Esophagus (tissue), 2 donors: ENCODE measurements around the gene MAP4K1. TPM values are rescaled to one million over a fixed set of nuclear protein-coding genes. Genes with fewer than 3 reads are reported as not detected.
A peak's percentile ranks its signal among the peaks of the same experiment; 100 is the strongest.
"Not testable (repeated sequence)": the region's sequence is repeated elsewhere in the genome, so short reads cannot be mapped to it uniquely, and the experiment has no call there.

ENCODE experiments used
- H3K27ac ChIP-seq, 2 donors: one replicate each; pipeline ENCODE4 v1.5.1; 2013; ENCODE audit warnings: low read depth in 2 of 2, mild to moderate bottlenecking in 2 of 2, inconsistent platforms in 1 of 2, low read length in 1 of 2, moderate library complexity in 1 of 2
- H3K27me3 ChIP-seq, 2 donors: one replicate each; pipeline ENCODE4 v1.6.1; 2013; ENCODE audit warnings: low read length in 2 of 2, control low read depth in 1 of 2, mild to moderate bottlenecking in 1 of 2; ENCODE audit not compliant: insufficient read depth in 2 of 2, control insufficient read depth in 1 of 2
- H3K36me3 ChIP-seq, 2 donors: one replicate each; pipeline ENCODE4 v1.6.1; 2013; ENCODE audit warnings: low read length in 1 of 2; ENCODE audit not compliant: control insufficient read depth in 2 of 2, insufficient read depth in 2 of 2
- H3K4me1 ChIP-seq, 2 donors: one replicate each; pipeline ENCODE4 v1.6.1; 2013; ENCODE audit warnings: low read length in 1 of 2; ENCODE audit not compliant: control insufficient read depth in 2 of 2, insufficient read depth in 2 of 2
- H3K4me3 ChIP-seq, 2 donors: one replicate each; pipeline ENCODE4 v1.5.1; 2013; ENCODE audit warnings: low read length in 2 of 2, mild to moderate bottlenecking in 2 of 2, low read depth in 1 of 2, moderate library complexity in 1 of 2
- H3K9me3 ChIP-seq, 2 donors: one replicate each; pipeline ENCODE4 v1.6.1; 2013; ENCODE audit warnings: mild to moderate bottlenecking in 2 of 2, low read depth in 1 of 2, low read length in 1 of 2, moderate library complexity in 1 of 2; ENCODE audit not compliant: control insufficient read depth in 2 of 2, insufficient read depth in 1 of 2
- WGBS, 2 donors: extraction: QIAGEN DNeasy Blood & Tissue Kit; methylation state at CpG; one replicate each; pipeline ENCODE4 v1.1.7; 2013; 5-methylcytosine and 5-hydroxymethylcytosine counted together
- polyA plus RNA-seq, 2 donors: library from polyadenylated mRNA; stranded (reverse); fragments of 200-250 nt; gene quantifications; one replicate each; pipeline ENCODE4 v1.2.3, GENCODE V29; 2013
- donor health status: healthy with polysubstance abuse.
- donor health status: Bipolar disorder and iron deficiency.

MAP4K1 gene
- polyA plus RNA-seq, 2 donors, result 3.3 to 7.3 TPM

DNA sequence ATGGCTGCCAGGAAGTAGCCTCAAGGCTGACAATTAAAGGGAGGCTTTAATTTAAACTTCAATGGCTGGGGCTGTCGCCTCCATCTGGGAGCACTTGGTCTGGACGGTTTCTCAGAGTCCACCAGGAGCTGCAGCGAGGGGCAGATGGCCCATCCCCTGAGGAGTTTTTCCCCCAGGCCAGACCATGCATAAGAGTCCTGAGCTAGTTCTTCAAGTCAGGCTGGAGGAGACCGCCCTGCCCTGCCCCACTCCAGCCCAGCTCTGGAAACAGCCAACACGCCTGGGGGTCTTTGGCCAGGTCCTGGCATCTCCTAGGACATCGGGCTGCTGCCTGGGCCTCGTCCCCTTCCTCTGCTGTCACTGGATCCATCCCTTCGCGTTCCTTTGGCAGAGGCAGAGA lies 24.4 kb upstream of the MAP4K1 start:
- WGBS, 2 donors, result 83% methylated on average over 9 of the region's 9 CpGs
- H3K27ac ChIP-seq, result peak overlapping the region; percentile 56 to 66
- H3K36me3 ChIP-seq, result no peaks in the 10 kb centered on the region
- H3K9me3 ChIP-seq, result no peaks in the 10 kb centered on the region
- peaks cover 3 to 13% of the 10 kb centered on the region in 2 donors for H3K4me1 ChIP-seq
- no peaks in the 10 kb centered on the region for H3K27me3 ChIP-seq
- no peak overlapping the region for H3K4me3 ChIP-seq

DNA sequence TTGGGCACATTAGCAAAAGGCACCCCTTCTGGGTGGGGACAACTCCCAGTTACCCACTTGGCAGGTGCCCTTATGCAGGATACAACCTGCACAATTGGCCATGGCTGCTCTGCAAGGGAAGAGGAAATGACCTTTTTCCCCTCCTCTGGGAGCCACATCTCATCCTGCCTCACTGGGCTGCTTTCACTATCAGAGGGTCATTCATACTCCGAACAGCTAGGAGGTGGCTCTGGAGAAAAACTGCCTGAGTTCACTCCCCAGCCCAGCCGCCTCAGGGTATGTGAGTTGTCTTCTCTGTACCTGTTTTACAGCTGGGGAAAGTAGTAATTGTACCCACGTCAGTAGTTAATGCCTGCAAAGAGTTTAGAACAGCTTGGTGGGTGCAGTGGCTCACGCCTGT lies 22.6 kb upstream of the MAP4K1 start:
- peak overlapping the region; percentile 68 to 70 for H3K27ac ChIP-seq

DNA sequence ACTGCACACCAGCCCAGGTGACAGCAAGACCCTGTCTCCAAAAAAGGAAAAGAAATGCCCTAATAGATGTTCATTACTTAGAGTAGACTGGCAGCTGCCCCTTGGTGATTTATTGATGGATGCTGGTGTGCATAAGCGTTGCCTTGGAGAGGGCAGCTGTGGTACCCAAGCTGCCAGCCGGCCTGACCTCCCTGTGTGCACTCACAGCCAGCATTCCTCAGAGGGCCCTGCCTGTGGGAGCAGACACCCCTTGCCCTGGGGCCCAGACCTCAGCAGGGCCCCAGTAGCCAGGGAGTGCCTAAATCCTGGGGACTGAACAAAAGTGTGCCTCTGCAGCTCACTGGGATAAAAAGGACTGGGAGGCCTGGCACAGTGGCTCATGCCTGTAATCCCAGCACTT lies 21.9 kb upstream of the MAP4K1 start:
- Histone ChIP-seq H3K4me3 (no peak overlapping the region), H3K36me3 (peaks cover 0 to 8% of the 10 kb centered on the region in 2 donors), H3K4me1 (peaks cover 6 to 29% of the 10 kb centered on the region in 2 donors), H3K27me3 (no peaks in the 10 kb centered on the region), H3K9me3 (no peaks in the 10 kb centered on the region), H3K27ac (peak overlapping the region in 1 of 2 donors; percentile 75)
- 83 to 86% methylated on average over 2 of the region's 2 CpGs for WGBS, 2 donors

More for the DNA sequence above, 22.6 kb upstream of the MAP4K1 start:
- WGBS, 2 donors, result 54 to 60% methylated on average over 4 of the region's 4 CpGs
- Histone ChIP-seq H3K4me3 (no peak overlapping the region), H3K27me3 (no peaks in the 10 kb centered on the region), H3K36me3 (peaks cover 0 to 8% of the 10 kb centered on the region in 2 donors), H3K9me3 (no peaks in the 10 kb centered on the region), H3K4me1 (peaks cover 6 to 26% of the 10 kb centered on the region in 2 donors)

DNA sequence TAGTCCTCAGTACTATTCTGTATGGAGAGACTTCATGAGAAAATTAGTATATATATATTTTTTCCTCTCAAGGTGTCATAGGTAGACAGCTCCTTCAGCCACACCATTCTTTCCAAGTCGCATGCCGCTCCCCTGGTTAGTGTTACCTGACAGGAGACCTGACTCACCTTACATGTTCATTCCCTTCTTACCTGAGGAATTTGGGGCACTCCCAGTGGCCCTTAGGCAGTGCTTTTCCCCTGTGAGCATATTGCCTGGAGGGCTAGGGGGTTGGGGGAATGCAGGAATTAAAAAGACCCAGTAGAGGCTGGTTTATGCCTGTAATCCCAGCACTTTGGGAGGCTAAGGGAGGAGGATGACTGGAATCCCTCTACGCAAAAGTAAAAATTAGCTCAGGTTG lies 20.7 kb upstream of the MAP4K1 start:
- Histone ChIP-seq H3K9me3 (no peaks in the 10 kb centered on the region), H3K36me3 (peaks cover 0 to 8% of the 10 kb centered on the region in 2 donors), H3K4me3 (no peak overlapping the region), H3K27ac (peak overlapping the region; percentile 23 to 70), H3K4me1 (peaks cover 6 to 29% of the 10 kb centered on the region in 2 donors), H3K27me3 (no peaks in the 10 kb centered on the region)
- 77 to 88% methylated on average over 3 of the region's 3 CpGs for WGBS, 2 donors

DNA sequence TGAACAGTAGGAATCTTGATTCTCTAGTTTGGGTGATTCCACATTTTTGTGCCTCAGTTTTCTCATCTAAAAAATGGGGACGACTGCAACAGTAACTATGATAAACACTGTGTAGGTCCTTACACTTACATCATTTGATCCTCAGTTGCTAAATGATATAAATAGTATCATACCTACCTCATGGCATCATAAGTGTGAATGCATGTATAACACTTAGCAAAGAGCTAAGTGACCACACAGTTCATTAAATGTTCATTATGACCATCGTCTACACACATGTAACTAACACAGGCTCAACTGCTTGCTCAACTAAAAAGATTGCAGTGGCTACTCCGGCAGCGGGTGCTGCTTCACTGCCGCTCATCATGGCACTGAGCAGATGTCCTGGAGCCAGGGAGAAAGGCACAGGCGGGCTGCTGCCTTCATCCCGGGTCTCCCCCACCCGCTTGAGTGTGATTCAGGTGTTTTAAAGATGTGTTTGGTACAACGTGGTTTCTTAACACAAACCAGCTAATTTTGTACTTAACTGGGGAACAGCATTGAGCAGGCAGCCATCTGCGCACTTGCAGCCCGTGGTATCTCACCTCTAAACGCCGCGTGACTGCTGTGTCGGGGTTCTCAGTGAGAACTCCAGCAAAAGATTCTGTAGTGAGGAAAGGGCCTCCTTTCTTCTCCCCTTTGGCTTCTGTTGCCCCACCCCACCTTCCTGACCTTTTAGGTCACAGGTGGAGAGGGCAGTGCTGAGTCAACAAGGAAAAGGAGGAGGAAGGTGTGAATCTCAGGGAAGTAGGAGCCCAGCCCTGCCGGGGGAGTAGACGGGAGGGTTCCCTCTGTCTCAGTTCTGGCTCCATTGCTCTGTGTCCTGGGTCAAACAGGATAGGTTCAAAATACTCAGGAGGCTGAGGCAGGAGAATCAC lies 18.0 kb upstream of the MAP4K1 start:
- peaks cover 4 to 16% of the 10 kb centered on the region in 2 donors for H3K36me3 ChIP-seq
- no peak overlapping the region for H3K4me3 ChIP-seq
- H3K27ac ChIP-seq, result peak overlapping the region; percentile 72 to 90

DNA sequence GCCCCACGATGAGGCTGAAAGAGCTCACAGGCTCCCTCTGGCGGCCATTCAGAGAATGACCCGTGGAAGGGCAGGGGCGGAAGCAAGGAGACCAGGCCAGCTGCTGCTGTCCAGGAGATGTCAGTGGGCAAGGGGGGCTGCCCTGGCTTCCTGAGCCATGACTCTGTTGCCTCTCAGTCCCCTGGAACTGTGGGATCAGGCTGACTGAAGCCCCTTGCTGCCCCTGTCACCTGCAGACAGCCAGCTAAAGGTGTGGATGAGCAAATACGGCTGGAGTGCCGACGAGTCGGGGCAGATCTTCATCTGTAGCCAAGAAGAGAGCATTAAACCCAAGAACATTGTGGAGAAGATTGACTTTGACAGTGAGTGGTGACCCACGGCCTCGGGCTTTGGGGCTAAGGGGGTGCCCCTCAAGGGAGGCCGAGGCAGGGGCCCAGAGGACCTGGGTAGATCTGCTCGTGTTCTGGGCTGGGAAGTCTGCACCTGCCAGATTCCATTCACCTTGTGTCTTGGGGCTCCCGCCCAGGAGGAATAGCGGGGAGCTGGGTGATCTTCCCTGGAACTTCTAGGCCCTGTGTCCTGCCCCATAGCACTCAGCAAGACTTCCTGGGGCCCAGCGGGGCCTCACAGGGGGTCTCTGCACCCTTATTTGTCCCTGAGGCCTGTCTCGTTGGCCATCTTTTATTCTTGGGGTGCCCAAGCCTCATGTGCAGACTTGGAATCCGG lies 17.2 kb upstream of the MAP4K1 start:
- no peaks in the 10 kb centered on the region for H3K9me3 ChIP-seq
- peak overlapping the region; percentile 23 to 65 for H3K27ac ChIP-seq

More for the DNA sequence above, 18.0 kb upstream of the MAP4K1 start:
- Histone ChIP-seq H3K4me1 (peaks cover 3 to 24% of the 10 kb centered on the region in 2 donors), H3K27me3 (no peaks in the 10 kb centered on the region), H3K9me3 (no peaks in the 10 kb centered on the region)
- WGBS, 2 donors, result 77 to 85% methylated on average over 17 of the region's 17 CpGs

DNA sequence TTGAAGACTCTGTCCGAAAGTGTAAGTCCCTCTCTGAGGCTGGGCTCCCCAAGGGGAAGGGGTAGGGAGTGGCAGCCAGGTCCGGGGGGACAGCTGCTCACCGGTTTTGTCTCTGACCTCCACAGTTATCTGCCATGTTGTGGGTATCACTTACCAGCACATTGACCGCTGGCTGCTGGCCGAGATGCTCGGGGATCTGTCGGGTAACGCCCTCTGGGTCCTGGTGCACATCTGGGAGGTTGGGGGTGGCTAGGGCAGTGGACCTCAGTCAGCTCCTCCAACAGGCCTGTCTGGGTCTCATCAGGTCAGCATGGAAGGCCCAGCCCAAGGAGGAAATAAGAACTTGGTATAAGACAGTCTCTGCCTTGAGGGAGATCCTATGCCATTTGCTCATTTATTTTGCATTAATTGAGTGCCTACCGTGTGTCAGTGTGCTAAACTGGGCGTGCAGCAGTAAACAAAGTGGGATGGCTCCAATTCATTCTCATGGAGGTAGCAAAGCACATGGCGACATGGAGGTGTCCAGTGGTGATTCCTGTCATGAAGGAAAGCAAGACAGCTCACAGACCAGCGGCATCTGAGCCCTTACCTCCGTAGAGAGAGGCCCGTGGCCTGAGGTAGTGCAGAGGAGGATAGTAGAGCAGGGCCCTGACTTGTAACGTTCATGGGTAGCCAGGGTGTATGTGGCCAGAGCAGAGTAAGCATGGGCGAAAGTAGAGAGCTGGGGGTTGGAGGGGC lies 14.9 kb upstream of the MAP4K1 start:
- no peaks in the 10 kb centered on the region for H3K9me3 ChIP-seq
- no peaks in the 10 kb centered on the region for H3K27me3 ChIP-seq
- peak overlapping the region in 1 of 2 donors; percentile 62 for H3K27ac ChIP-seq
- H3K4me1 ChIP-seq, result peaks cover 3 to 20% of the 10 kb centered on the region in 2 donors
- 90 to 91% methylated on average over 16 of the region's 16 CpGs for WGBS, 2 donors
- no peak overlapping the region for H3K4me3 ChIP-seq
- H3K36me3 ChIP-seq, result peaks cover 4 to 31% of the 10 kb centered on the region in 2 donors

More for the DNA sequence above, 17.2 kb upstream of the MAP4K1 start:
- 46 to 54% methylated on average over 17 of the region's 17 CpGs for WGBS, 2 donors
- H3K36me3 ChIP-seq, result peaks cover 4 to 16% of the 10 kb centered on the region in 2 donors
- peaks cover 3 to 22% of the 10 kb centered on the region in 2 donors for H3K4me1 ChIP-seq
- H3K4me3 ChIP-seq, result no peak overlapping the region
- no peaks in the 10 kb centered on the region for H3K27me3 ChIP-seq

DNA sequence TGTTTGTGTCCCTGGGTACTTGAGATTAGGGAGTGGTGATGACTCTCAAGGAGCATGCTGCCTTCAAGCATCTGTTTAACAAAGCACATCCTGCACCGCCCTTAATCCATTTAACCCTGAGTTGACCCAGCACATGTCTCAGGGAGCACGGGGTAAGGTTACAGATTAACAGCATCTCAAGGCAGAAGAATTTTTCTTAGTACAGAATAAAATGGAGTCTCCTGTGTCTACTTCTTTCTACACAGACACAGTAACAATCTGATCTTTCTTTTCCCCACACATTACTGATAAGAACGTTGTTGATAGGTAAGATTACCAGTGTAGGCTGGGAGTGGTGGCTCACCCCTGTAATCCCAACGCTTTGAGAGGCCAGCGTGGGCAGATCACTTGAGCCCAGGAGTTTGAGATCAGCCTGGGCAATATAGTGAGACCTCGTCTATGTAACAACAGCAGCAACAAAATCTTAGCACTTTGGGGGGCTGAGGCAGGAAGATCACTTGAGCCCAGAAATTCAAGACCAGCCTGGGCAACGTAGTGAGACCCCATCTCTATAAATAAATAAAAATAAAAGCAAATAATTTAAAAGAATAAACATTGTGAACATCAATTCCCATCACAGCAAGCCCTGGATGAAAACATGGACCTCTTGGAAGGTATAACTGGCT lies 14.2 kb upstream of the MAP4K1 start:
- H3K9me3 ChIP-seq, H3K4me3 ChIP-seq, H3K27me3 ChIP-seq: not testable (repeated sequence)
- 67 to 71% methylated on average over 7 of the region's 7 CpGs for WGBS, 2 donors
- H3K27ac ChIP-seq, result peak overlapping the region in 1 of 2 donors; percentile 58
- peaks cover 4 to 33% of the 10 kb centered on the region in 2 donors for H3K36me3 ChIP-seq
- peaks cover 3 to 18% of the 10 kb centered on the region in 2 donors for H3K4me1 ChIP-seq
